ENCODE measurements around the gene LRRC74A. TPM values are rescaled to one million over a fixed set of nuclear protein-coding genes. Genes with fewer than 3 reads are reported as not detected.

LRRC74A gene
- polyA plus RNA-seq, 1 experiment = not detected

GRCh38 chr14:76834241-76834661 is 8.0 kb downstream of the LRRC74A start:
- ChIA-PET CTCF (no interaction called here), POLR2A (no interaction called here)
- no peak for DNase-seq (ENCODE audit: low read depth, low spot score)
- Histone ChIP-seq H3K4me3 (ENCODE audit: low read depth, low read length) (no peak overlapping the region), H3K27me3 (ENCODE audit: control insufficient read depth, insufficient read depth, low read length) (peaks cover 32% of the 10 kb centered on the region), H3K27ac (ENCODE audit: low read depth, low read length) (no peak overlapping the region), H3K9me3 (ENCODE audit: control insufficient read depth, insufficient read depth, low read length) (no peaks in the 10 kb centered on the region)
- TF ChIP-seq CTCF (IDR thresholded peaks at IDR 0.05; ENCODE audit: low read depth, low read length) = no peak

GRCh38 chr14:76836029-76836630 is 9.9 kb downstream of the LRRC74A start:
- POLR2A ChIA-PET = no interaction called here
- Histone ChIP-seq H3K27me3 (ENCODE audit: control insufficient read depth, insufficient read depth, low read length) (peaks cover 30% of the 10 kb centered on the region), H3K4me3 (ENCODE audit: low read depth, low read length) (no peak overlapping the region), H3K9me3 (ENCODE audit: control insufficient read depth, insufficient read depth, low read length) (no peaks in the 10 kb centered on the region), H3K27ac (ENCODE audit: low read depth, low read length) (no peak overlapping the region)
- CTCF ChIA-PET = no interaction called here
- no peak for TF ChIP-seq CTCF (IDR thresholded peaks at IDR 0.05; ENCODE audit: low read depth, low read length)
- DNase-seq (ENCODE audit: low read depth, low spot score) = no peak

- H3K4me3 ChIP-seq (ENCODE audit: low read depth, low read length) = no peak overlapping the region
- H3K27ac ChIP-seq (ENCODE audit: low read depth, low read length) = no peak overlapping the region
- H3K27me3 ChIP-seq (ENCODE audit: control insufficient read depth, insufficient read depth, low read length) = peaks cover 24% of the 10 kb centered on the region
- TF ChIP-seq CTCF (IDR thresholded peaks at IDR 0.05; ENCODE audit: low read depth, low read length) = no peak
- no peak for DNase-seq (ENCODE audit: low read depth, low spot score)
- no peaks in the 10 kb centered on the region for H3K9me3 ChIP-seq (ENCODE audit: control insufficient read depth, insufficient read depth, low read length)
- ChIA-PET CTCF (no interaction called here), POLR2A (no interaction called here)
These were observed 11.3 kb downstream of the LRRC74A start for GRCh38 chr14:76837524-76837923.

- no peak overlapping the region for H3K4me3 ChIP-seq (ENCODE audit: low read depth, low read length)
- peaks cover 7% of the 10 kb centered on the region for H3K27me3 ChIP-seq (ENCODE audit: control insufficient read depth, insufficient read depth, low read length)
- no peaks in the 10 kb centered on the region for H3K9me3 ChIP-seq (ENCODE audit: control insufficient read depth, insufficient read depth, low read length)
- CTCF ChIA-PET = no interaction called here
- no peak overlapping the region for H3K27ac ChIP-seq (ENCODE audit: low read depth, low read length)
- no peak for DNase-seq (ENCODE audit: low read depth, low spot score)
- POLR2A ChIA-PET = no interaction called here
- TF ChIP-seq CTCF (IDR thresholded peaks at IDR 0.05; ENCODE audit: low read depth, low read length) = no peak
These were observed 16.2 kb downstream of the LRRC74A start for GRCh38 chr14:76842414-76842813.

- ChIA-PET CTCF (no interaction called here), POLR2A (no interaction called here)
- H3K4me3 ChIP-seq (ENCODE audit: low read depth, low read length) = no peak overlapping the region
- no peak for DNase-seq (ENCODE audit: low read depth, low spot score)
- peak; percentile 24 for TF ChIP-seq CTCF (IDR thresholded peaks at IDR 0.05; ENCODE audit: low read depth, low read length)
- no peaks in the 10 kb centered on the region for H3K9me3 ChIP-seq (ENCODE audit: control insufficient read depth, insufficient read depth, low read length)
- no peaks in the 10 kb centered on the region for H3K27me3 ChIP-seq (ENCODE audit: control insufficient read depth, insufficient read depth, low read length)
- no peak overlapping the region for H3K27ac ChIP-seq (ENCODE audit: low read depth, low read length)
These were observed 18.0 kb downstream of the LRRC74A start for GRCh38 chr14:76844223-76844622.

Data from AG04450 (cell line).